NCI-H146 treated with DMSO at 0.1 percent for 48 hours (cell line): ENCODE results near the gene CHCHD5.
"Not testable (repeated sequence)": the region's sequence is repeated elsewhere in the genome, so short reads cannot be mapped to it uniquely, and the experiment has no call there.

ENCODE experiments used
- DNase-seq: peaks from one replicate; lab custom pipeline; 2025; ENCODE audit not compliant: unreplicated experiment; lab: John Stamatoyannopoulos, UW

CHCHD5 gene

GRCh38 chr2:112584134-112584890 lies at the start of gene CHCHD5:
CHCHD5 (plus strand) TSS chr2:112584609; CDS start chr2:112584648, 39 bp downstream.
- DNase-seq, result peak; percentile 97

- DNase-seq, result no peak
These were observed 49.6 kb upstream of the CHCHD5 start for GRCh38 chr2:112534826-112535225.

GRCh38 chr2:112536665-112537064 lies 47.7 kb upstream of the CHCHD5 start:
- DNase-seq, result not testable (repeated sequence)

GRCh38 chr2:112539306-112539705 lies 45.1 kb upstream of the CHCHD5 start:
- DNase-seq, result no peak

- DNase-seq, result no peak
These were observed 43.5 kb upstream of the CHCHD5 start for GRCh38 chr2:112540906-112541305.

GRCh38 chr2:112541315-112542122 lies 42.9 kb upstream of the CHCHD5 start:
- peak; percentile 87 for DNase-seq

GRCh38 chr2:112542123-112542983 lies 42.1 kb upstream of the CHCHD5 start, which contains the start of gene POLR1B:
POLR1B (plus strand) TSS chr2:112542465; CDS start chr2:112542495, 30 bp downstream.
- DNase-seq, result peak; percentile 87

GRCh38 chr2:112542984-112543661 lies 41.3 kb upstream of the CHCHD5 start:
- peak; percentile 10 for DNase-seq

GRCh38 chr2:112547333-112547732 lies 37.1 kb upstream of the CHCHD5 start:
- DNase-seq, result no peak

- DNase-seq, result no peak
These were observed 35.4 kb upstream of the CHCHD5 start for GRCh38 chr2:112548980-112549379.

GRCh38 chr2:112566104-112566503 lies 18.3 kb upstream of the CHCHD5 start:
- no peak for DNase-seq

GRCh38 chr2:112566508-112566907 lies 17.9 kb upstream of the CHCHD5 start:
- DNase-seq, result not testable (repeated sequence)

GRCh38 chr2:112572005-112572404 lies 12.4 kb upstream of the CHCHD5 start:
- DNase-seq, result no peak

- DNase-seq, result no peak
These were observed 6.7 kb upstream of the CHCHD5 start for GRCh38 chr2:112577756-112578155.

GRCh38 chr2:112579241-112579640 lies 5.2 kb upstream of the CHCHD5 start:
- no peak for DNase-seq

GRCh38 chr2:112580084-112580483 lies 4.3 kb upstream of the CHCHD5 start:
- DNase-seq, result no peak

- DNase-seq, result peak; percentile 64
These were observed 2.1 kb upstream of the CHCHD5 start for GRCh38 chr2:112582314-112582746.

- DNase-seq, result no peak
These were observed 794 bp upstream of the CHCHD5 start for GRCh38 chr2:112583497-112584133.

- no peak for DNase-seq
These were observed 462 bp downstream of the CHCHD5 start for GRCh38 chr2:112584891-112585250.

GRCh38 chr2:112585400-112585799 lies 991 bp downstream of the CHCHD5 start:
- DNase-seq, result no peak
